Breast epithelium (tissue), 4 donors: ENCODE measurements around the gene MED1. TPM values are rescaled to one million over a fixed set of nuclear protein-coding genes. Genes with fewer than 3 reads are reported as not detected.

Experiments
- DNase-seq, 2 donors: peaks; one replicate each; pipeline ENCODE4 v3.0.0-alpha.2; 2019; ENCODE audit warnings: low spot score in 2 of 2
- H3K27ac ChIP-seq, 2 donors: fragments of 200-600 bp; sonication (generic) in 1 of 2; one replicate each; pipeline ENCODE4 v1.5.1; 2016 to 2019; ENCODE audit warnings: mild to moderate bottlenecking in 1 of 2
- H3K27me3 ChIP-seq, 2 donors: fragments of 200-600 bp; sonication (generic) in 1 of 2; one replicate each; pipeline versions ENCODE4 v1.5.1 to v1.6.0; 2017 to 2019; ENCODE audit warnings: control low read depth in 1 of 2, mild to moderate bottlenecking in 1 of 2
- H3K36me3 ChIP-seq: fragments of 200-600 bp; one replicate; pipeline ENCODE4 v1.5.1; 2019
- H3K4me1 ChIP-seq, 2 donors: fragments of 200-600 bp; sonication (generic); one replicate each; pipeline ENCODE4 v1.5.1; 2016 to 2019; ENCODE audit warnings: control low read depth in 1 of 2
- H3K4me3 ChIP-seq, 3 donors: fragments of 200-600 bp; sonication (generic); 1 replicate in 2 of 3; 2 replicates in 1 of 3; pipeline ENCODE4 v1.5.1; 2016 to 2019; ENCODE audit warnings: mild to moderate bottlenecking in 3 of 3, moderate library complexity in 2 of 3
- H3K9me3 ChIP-seq, 2 donors: fragments of 200-600 bp; sonication (generic) in 1 of 2; one replicate each; pipeline ENCODE4 v1.5.1; 2016 to 2019; ENCODE audit warnings: control low read depth in 1 of 2
- POLR2A ChIP-seq: fragments of 450-650 bp; IDR thresholded peaks from one replicate; pipeline ENCODE4 v1.6.1; 2016; ENCODE audit warnings: antibody characterized with exemption, mild to moderate bottlenecking, moderate library complexity
- POLR2AphosphoS5 ChIP-seq, 3 donors: sonication (generic); formaldehyde crosslinking; IDR thresholded peaks; one replicate each; pipeline ENCODE4 v1.6.1; 2017; ENCODE audit warnings: antibody characterized with exemption in 3 of 3
- intact Hi-C: fragments of 100-400 bp; cut with DNase I; formaldehyde crosslinking; loops from one replicate; pipeline ENCODE4 v1.15.1; 2023; ENCODE audit warnings: low total_unique reads
- total RNA-seq, 3 donors: library from RNA; depleted of rRNA; stranded (reverse); fragments of >200 nt; gene quantifications; one replicate each; pipeline ENCODE4 v1.1.0, GENCODE V29; 2016
- TF ChIP-seq, protein P1 (sequence below), 3 donors: fragments of 450-650 bp; IDR thresholded peaks; one replicate each; pipeline ENCODE4 v1.5.1; 2016 to 2017; ENCODE audit warnings: antibody characterized with exemption in 3 of 3, mild to moderate bottlenecking in 3 of 3, moderate library complexity in 3 of 3

The MED1 gene
- total RNA-seq, 3 donors from 2014 or later: 21.4 to 36.3 (median 33.1) TPM

GRCh38 chr17:39365872-39366271 is 85.2 kb downstream of the MED1 start:
- no peaks in the 10 kb centered on the region for H3K27me3 ChIP-seq
- TF ChIP-seq POLR2A (no peak), POLR2AphosphoS5 (IDR thresholded peaks at IDR 0.05) (no peak)
- TF ChIP-seq, protein P1, sequence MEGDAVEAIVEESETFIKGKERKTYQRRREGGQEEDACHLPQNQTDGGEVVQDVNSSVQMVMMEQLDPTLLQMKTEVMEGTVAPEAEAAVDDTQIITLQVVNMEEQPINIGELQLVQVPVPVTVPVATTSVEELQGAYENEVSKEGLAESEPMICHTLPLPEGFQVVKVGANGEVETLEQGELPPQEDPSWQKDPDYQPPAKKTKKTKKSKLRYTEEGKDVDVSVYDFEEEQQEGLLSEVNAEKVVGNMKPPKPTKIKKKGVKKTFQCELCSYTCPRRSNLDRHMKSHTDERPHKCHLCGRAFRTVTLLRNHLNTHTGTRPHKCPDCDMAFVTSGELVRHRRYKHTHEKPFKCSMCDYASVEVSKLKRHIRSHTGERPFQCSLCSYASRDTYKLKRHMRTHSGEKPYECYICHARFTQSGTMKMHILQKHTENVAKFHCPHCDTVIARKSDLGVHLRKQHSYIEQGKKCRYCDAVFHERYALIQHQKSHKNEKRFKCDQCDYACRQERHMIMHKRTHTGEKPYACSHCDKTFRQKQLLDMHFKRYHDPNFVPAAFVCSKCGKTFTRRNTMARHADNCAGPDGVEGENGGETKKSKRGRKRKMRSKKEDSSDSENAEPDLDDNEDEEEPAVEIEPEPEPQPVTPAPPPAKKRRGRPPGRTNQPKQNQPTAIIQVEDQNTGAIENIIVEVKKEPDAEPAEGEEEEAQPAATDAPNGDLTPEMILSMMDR (IDR thresholded peaks at IDR 0.05): no peak
- peak overlapping the region; percentile 0 to 30 for H3K27ac ChIP-seq
- H3K4me3 ChIP-seq: no peak overlapping the region
- H3K4me1 ChIP-seq: peaks cover 0 to 9% of the 10 kb centered on the region in 2 donors
- H3K9me3 ChIP-seq: no peaks in the 10 kb centered on the region
- no peak for DNase-seq
- intact Hi-C loops: no loop called here
- no peaks in the 10 kb centered on the region for H3K36me3 ChIP-seq

DNA sequence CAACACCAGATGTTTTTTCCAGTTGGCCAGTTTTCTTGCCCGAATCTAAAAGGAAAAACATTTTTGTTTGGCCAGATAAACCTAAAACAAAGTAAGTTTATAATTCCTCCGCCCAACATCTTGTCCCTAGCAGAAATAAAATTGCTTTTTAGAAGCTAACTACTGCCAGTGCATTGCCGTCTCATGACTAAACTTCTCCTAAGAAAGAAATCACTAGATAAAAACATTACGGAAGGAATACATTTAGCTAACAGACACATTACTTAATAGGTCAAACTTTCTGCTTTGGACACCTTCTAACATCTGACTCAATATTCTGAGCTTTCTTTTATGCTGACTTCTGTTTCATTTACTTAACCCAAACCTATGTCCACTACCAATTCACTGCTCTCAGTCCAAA is 85.8 kb downstream of the MED1 start:
- Histone ChIP-seq H3K4me3 (no peak overlapping the region), H3K27me3 (no peaks in the 10 kb centered on the region), H3K9me3 (no peaks in the 10 kb centered on the region), H3K27ac (peak overlapping the region; percentile 0 to 30), H3K36me3 (no peaks in the 10 kb centered on the region), H3K4me1 (peaks cover 0 to 9% of the 10 kb centered on the region in 2 donors)
- intact Hi-C loops: no loop called here
- TF ChIP-seq POLR2AphosphoS5 (IDR thresholded peaks at IDR 0.05): no peak
- TF ChIP-seq, protein P1 (IDR thresholded peaks at IDR 0.05): no peak
- TF ChIP-seq POLR2A: no peak
- DNase-seq: no peak

DNA sequence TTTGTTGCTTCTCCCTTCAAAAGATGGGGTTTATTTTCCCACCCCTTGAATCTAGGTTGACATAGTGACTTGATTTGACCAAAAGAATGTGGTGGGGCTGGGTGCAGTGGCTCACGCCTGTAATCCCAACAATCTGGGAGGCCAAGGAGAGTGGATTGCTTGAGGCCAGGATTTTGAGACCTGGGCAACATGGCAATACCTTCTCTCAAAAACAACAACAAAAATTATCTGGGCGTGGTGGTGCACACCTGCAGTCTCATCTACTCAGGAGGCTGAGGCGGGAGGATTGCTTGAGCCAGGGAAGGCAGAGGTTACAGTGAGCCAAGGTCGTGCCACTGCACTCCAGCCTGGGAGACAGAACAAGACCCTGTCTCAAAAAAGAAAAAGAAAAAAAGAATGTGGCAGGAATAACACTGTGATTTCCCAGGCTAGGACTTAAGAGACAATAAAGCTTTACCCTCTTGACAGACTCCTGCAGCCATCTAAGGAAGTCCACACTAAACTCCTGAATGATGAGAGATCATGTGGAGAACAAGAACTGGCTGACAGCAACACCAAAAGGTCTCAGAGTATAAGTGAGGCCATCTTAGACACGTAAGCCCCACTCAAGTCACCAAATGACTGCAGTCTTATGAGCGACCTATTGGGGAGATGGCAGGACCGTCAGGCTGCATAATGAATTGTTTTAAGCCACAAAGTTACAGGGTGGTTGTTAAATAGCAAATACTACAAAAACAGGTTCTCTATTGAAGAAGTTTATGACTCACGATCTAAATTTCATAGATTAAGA is 86.6 kb downstream of the MED1 start:
- H3K36me3 ChIP-seq: no peaks in the 10 kb centered on the region
- DNase-seq: no peak
- intact Hi-C loops: no loop called here
- no peaks in the 10 kb centered on the region for H3K9me3 ChIP-seq
- no peak overlapping the region for H3K4me3 ChIP-seq
- peak overlapping the region in 1 of 2 donors; percentile 10 for H3K27ac ChIP-seq
- H3K4me1 ChIP-seq: peaks cover 0 to 9% of the 10 kb centered on the region in 2 donors
- no peaks in the 10 kb centered on the region for H3K27me3 ChIP-seq
- TF ChIP-seq, protein P1 (IDR thresholded peaks at IDR 0.05): no peak
- TF ChIP-seq POLR2A (no peak), POLR2AphosphoS5 (IDR thresholded peaks at IDR 0.05) (no peak)

DNA sequence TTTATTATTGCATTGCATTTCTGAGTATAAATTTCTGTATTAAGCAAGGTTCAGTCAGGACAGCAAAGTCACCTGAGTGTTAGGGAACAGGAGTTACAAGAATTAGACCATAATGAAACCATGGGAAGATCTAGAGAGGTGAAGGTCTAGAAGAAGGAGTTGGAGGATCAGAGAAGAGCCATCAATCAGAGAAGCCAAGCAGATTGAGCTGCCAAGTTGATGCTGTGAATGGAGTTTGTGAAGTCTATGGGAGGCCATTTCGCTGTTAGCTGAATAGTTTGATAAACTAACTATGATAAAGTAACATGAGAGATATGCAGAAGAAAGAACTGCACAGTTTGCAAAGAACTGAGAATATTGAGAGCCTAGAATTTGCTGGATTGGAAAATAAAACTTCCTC is 90.0 kb downstream of the MED1 start:
- DNase-seq: no peak
- Histone ChIP-seq H3K9me3 (no peaks in the 10 kb centered on the region), H3K27me3 (no peaks in the 10 kb centered on the region), H3K4me1 (peaks cover 0 to 6% of the 10 kb centered on the region in 2 donors), H3K27ac (no peak overlapping the region), H3K36me3 (no peaks in the 10 kb centered on the region), H3K4me3 (no peak overlapping the region)
- TF ChIP-seq, protein P1 (IDR thresholded peaks at IDR 0.05): no peak
- no peak for TF ChIP-seq POLR2A
- TF ChIP-seq POLR2AphosphoS5 (IDR thresholded peaks at IDR 0.05): no peak
- intact Hi-C loops: no loop called here

DNA sequence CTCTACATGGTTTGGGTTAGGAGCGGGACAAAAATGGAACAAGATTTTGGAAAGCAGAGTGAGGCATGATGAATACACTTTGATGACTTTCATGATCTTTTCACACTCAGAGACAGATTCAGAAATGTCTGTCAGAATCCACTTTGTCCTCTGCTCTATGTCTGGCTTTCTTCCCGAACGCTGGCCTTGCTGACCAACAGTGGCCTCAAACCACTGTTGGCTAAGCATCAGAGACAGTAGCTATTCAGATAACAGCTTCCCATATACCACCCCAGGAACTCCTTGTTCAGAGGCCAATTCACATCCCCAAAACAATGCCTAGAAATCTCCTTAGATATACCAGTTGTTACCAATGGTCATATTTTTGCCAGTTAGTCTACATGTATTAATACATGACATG is 90.5 kb downstream of the MED1 start:
- no peaks in the 10 kb centered on the region for H3K27me3 ChIP-seq

More for the DNA sequence above, 90.5 kb downstream of the MED1 start:
- peaks cover 0 to under 1% of the 10 kb centered on the region in 2 donors for H3K4me1 ChIP-seq
- intact Hi-C loops: no loop called here
- TF ChIP-seq, protein P1 (IDR thresholded peaks at IDR 0.05): no peak
- TF ChIP-seq POLR2A (no peak), POLR2AphosphoS5 (IDR thresholded peaks at IDR 0.05) (no peak)
- no peak for DNase-seq
- no peaks in the 10 kb centered on the region for H3K36me3 ChIP-seq
- H3K27ac ChIP-seq: no peak overlapping the region
- no peaks in the 10 kb centered on the region for H3K9me3 ChIP-seq
- H3K4me3 ChIP-seq: no peak overlapping the region
